NCI-H345 (cell line): Measurements from ENCODE around the gene DDX24.
"Not testable (repeated sequence)": the region's sequence is repeated elsewhere in the genome, so short reads cannot be mapped to it uniquely, and the experiment has no call there.

ENCODE experiments used
- DNase-seq: peaks from one replicate; lab custom pipeline; 2025; lab: John Stamatoyannopoulos, UW

Gene DDX24

DNA sequence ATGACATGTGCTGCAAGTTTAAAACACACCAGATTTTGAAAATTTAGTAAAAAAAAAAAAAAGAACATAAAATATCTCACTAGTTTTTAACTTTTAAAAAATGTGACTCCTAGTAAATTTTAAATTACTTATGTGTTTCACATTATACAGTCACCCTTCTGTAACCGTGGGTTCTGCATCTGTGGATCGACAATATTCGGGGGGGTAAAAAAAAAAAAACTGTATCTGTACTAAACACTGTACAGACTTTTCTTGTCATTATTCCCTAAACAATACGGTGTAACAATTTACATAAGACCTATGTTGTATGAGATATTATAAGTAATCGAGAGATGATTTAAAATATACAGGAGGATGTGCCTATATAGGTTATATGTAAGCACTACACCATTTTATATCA lies 3.2 kb downstream of the DDX24 start:
- no peak for DNase-seq

DNA sequence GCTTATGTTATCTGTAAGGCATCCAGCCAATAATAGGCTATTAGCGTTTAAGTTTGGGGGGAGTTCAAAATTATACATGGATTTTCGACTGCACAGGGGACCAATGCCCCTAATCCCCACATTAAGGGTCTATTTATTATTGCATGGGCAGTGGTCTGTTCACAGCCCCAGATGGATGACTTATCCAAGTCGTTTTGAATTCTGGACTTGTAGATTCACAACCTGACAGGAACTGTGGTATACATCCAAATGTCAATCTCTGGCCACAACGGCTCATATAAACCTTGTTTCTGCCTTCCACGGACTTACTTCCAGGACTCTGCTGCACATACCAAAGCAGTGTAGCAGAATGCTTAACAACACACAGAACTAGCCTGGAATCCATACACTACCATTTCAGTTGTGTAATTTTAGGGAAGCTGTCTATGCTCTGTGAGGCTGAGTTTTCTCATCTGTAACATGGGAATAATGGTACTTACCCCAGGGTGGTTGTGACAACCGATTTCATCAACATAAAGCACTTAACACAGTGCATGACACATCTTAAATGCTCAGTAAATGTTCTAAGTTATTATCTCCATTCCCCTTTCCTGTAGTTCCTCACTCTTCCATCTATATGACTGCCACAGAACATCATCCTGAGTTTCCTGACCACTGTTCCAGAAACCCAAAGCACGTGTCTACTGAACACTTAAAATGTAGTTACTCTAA lies 3.7 kb downstream of the DDX24 start:
- no peak for DNase-seq

DNA sequence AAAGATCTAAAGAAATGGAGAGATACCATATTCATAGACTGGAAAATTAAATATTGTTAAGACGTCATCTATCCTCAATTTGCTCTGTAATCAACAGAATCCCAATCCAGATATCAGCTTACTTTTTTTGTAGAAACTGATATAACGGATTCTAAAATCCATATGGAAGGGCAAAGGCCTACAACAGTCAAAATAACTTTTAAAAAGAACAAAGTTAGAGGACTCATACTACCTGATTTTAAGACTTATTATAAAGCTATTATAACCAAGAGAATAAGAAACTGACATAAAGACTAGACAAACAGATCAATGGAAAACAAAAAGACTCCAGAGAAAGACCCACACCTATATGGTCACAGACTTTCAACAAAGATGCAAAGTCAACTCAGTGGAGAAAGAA lies 6.0 kb downstream of the DDX24 start:
- DNase-seq: no peak

DNA sequence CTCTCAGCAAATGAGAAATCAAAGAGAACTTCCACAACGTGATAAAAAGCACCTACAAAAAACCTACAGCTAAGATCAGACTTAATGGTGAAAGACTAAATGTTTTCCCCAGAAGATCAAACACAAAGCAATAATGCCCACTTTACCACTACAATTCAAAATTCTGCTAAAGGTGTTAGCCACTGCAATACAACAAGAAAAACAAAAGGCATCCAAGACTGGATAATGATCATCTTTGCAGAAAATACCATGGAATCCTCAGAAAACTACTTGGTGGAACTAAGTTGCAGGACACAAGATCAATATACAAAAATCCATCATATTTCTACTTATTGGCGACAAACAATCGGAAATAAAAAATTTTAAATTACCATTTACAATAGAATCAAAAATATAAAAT lies 6.5 kb downstream of the DDX24 start:
- DNase-seq: no peak

DNA sequence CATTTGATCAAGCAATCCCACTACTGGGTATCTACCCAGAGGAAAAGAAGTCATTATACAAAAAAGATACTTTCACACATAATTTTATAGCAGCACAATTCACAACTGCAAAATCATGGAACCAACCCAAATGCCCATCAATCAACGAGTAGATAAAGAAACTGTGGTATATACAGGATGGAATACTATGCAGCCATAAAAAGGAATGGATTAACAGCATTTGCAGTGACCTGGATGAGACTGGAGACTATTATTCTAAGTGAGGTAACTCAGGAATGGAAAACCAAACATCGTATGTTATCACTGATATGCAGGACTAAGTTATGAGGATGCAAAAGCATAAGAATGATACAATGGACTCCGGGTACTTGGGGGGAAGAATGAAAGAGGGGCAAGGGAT lies 8.9 kb downstream of the DDX24 start:
- not testable (repeated sequence) for DNase-seq

DNA sequence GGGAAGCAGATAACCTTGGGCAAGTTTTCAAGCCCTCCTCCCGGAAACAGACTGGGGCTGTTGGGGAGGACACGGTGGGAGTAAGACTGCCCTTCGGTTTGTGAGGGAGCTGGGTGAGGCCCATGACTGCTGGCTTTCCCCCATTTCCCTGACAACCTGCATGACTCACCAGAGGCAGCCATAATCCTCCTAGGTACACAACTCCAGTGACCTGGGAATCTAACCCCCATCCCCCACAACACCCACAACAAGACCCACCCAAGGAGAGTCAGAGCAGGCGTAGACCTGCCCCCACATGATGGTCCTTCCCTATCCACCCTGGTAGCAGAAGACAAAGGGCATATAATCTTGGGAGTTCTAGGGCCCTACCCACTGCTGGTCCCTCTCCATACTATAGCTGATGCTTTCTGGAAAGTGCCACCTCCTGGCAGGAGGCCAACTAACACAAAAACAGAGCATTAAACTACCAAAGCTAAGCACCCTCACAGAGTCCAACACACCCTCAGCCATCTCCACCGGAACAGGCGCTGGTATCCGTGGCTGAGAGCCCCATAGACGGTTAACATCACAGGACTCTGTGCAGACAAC lies 14.8 kb downstream of the DDX24 start:
- DNase-seq: peak; percentile 77

DNA sequence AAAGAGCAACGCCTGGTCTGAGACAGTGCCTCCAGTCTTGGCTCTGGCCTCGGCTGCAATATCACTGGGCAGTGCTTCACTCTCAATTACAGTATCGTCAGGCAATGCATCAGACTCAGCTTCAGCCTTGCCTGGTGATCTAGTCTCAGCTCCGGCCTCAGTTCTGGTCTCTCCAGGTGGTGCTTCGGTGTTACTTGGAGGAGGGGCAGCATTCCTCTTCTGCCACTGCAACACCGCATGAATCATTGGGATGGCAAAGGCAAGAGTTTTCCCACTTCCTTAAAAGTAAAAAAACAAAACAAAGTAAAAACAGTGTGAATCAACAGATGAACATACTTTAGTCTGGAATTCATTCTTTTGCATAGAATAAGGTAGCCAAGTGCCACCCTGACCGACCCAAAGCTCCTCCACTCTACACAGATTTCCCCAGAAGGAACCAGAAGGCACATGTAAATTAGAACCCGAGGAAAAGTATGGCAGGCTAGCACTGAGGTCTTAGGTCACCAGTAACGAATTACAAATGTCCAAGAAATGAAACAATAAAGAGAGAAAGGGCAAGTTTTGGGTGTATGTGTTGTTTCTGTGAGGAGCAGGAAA lies 18.6 kb downstream of the DDX24 start:
- no peak for DNase-seq

DNA sequence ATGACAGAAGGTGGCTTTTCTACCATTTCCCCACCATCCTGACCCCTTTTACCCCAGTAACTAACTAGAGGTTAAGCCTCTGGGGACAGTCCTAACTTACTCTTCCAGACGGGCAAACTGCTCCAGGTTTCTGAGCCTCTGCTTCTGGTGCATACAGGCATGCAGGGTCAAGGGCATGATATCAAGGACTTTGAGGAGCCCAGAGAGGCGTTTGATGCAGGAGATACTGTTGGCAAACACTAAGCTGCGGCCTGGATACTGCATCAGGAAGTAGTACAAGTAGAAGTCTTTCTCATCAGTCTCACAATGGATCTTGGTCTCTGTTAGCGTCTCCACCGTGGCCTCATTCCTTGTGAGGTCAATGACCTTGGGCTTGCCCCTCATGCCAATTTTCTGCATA lies 21.0 kb downstream of the DDX24 start:
- DNase-seq: no peak

DNA sequence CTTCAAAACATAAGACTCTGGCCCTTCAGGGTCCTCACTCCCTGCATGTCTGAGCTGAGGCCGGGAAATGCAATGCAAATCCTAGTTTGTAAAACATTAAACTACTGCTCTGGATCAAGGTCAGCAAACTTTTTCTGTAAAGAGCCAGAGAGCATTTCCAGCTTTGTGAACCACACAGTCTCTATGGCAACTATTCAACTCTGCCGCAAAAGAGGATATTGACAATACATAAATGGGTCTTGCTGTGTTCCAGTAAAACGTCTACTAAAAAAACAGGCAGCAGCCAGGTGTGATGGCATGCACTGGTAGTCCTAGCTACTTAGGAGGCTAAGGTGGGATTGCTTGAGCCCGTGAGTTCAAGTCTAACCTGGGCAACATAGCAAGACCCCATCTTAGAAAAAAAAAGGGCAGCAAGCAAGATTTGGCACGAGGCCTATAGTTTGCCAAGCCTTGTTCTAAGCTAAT lies 22.3 kb downstream of the DDX24 start:
- DNase-seq: no peak

DNA sequence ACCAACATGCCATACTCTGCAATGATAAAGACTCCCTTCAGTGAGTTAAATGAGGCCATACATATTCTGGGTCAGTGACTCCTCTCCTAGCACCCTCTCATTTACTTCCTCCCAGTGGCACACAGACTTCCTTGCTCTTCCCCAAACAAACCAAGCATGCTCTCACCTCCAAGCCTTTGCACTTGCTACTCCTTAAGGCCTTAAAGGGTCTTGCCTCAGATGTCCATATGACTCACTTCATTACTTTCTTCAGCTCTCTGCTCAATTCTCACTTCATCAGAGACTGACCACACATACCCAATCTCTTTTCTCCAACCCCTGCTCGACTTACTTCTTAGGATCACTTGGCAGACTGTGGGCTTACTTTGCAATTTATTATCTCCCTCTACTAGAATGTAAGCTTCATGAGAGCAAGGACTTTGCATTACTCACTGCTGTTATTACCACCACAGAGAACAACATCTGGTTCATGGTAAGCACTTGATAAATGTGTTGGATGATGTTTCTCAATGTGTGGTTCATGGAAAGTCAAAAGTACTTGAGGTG lies 22.8 kb downstream of the DDX24 start:
- no peak for DNase-seq

DNA sequence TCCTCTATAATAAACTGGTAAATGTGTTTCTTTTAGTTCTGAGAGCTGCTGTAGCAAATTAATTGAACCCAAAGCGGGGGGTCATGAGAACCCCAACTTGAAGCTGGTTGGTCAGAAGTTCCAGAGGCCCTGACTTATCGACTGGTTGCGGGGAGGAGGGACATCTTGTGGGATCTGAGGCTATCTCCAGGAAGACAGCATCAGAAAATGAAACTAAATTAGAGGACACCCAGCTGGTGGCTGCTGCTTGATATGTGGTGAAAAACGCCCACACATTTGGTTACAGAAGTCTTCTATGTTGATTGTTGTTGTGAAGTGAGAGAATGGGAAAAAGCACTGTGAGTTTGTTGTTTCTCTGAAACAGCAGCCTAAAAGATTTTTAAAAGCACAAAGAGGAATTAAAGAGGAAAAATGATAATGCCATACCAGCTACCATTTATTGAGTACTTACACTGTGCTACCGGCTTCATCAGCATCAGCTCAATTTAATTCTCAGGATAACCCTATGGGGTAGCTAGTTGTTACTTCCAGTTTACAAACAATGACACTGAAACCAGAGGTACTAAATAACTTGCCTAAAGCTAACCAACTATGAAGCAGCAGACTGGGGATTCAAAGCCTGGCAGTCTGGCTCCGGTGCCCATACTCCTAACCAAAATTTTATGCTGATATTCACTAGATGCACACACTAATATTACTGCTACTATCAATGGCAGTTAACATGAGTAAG lies 24.3 kb downstream of the DDX24 start:
- no peak for DNase-seq

DNA sequence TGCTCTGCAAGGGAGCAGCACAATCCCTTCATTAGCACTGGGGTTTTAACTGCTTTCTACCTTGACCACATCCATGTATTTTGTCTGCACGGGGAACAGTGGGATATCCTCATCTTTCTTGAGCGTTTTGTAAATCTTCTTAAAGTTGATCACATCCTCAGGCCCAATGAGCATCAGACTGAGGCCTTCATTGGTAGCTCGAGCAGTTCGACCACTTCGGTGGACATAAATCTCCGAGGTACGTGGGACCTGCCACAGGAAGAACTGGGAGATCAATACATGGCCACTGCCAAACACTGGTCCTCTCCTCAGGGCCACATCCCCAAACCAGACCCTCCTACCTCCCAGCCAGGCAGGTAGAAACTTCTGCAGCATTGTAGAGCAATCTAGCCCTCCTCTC lies 26.1 kb downstream of the DDX24 start:
- DNase-seq: no peak

DNA sequence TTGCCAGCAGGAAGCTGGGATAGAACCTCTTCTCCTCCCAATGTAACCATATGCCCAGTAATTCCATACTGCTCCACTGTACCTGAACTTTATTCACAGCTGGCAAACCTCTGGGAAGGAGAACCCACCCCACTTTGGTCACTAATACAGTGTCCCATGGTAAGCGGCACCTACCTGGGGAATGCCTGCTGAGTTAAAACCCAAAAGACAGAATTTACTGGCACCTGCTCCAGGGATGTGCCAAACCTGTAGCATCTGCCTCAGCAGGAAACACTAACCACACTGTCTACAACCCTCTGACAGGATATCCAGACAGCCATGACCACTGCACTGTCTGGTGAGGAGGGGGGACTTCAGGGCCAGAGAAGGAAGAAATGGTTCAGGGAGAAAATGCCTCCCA lies 26.6 kb downstream of the DDX24 start:
- DNase-seq: no peak

DNA sequence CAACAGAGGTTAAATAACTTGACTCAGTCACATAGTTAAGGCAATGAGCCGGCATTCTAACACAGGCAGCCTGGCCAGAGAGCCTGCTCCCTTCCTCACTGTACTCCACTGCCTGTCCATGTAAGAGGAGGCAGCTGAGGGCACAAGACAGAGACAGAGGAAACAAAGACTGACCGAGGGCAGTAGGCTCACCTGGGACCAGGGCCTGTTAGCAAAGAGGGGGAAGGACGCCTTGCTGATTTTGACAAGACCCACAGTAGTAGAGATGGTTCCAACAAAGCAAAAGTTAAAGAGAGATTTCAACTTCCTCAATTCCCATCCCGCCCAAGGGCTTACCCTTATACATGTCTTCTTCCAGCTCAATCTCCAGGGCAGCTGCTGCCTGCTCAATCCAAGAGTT lies 28.3 kb downstream of the DDX24 start:
- DNase-seq: no peak

DNA sequence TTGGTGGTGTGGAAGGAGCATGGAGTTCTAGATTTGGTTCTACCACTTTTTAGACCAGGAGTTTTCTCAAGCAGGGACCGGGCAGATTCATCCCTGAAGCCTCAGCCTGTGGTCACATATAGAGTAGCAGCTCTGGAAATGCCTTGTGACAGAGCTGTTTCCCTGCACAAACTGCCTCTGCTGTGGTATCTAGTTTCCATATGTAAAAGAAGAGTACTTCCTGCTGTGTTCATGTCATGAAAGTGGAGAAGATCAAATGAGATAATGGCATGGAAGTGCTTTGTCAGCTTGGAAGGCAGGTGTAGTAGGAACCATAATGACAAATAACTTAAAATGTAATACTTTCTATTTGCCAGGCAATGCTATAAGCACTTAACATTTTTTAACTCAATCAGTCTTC lies 28.8 kb downstream of the DDX24 start:
- peak; percentile 16 for DNase-seq

DNA sequence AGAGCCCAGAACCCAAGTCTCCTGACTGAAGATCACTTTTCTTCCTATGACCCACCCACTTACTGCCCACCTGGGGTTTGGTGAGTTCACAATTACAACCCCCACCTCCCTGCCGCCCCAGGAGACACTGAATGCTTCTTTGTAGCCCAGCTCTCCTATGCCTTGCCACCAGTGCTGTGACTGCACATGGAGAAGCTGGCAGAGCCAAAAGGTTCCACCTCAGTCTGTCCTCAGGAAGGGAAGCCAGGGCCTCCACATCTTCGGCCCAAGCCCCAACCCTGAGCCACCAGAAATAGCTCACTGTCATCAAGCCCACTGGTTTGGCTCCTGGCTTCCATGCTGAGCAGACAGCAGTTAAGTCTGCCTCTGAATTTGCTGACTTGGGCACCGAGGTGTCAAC lies 29.2 kb downstream of the DDX24 start:
- DNase-seq: no peak

DNA sequence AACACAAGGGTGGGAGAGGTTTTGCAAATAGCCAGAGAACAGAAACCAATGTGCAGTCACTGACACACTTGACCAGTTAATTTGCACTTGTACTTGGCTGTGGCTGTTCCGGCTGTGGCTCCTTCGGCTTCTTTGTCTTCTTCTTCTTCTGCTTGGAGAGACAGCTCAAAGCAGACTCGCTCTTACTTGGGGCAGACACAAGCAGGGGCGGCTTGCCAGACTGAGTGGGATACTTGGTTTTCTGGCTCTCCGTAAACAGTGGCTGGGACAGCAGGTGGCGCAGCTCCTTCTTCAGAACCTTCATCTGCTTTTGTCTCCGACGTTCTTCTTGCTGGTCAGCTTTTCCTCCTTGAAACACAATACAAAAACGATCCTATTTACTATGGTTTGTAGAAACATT lies 29.9 kb downstream of the DDX24 start:
- DNase-seq: no peak

DNA sequence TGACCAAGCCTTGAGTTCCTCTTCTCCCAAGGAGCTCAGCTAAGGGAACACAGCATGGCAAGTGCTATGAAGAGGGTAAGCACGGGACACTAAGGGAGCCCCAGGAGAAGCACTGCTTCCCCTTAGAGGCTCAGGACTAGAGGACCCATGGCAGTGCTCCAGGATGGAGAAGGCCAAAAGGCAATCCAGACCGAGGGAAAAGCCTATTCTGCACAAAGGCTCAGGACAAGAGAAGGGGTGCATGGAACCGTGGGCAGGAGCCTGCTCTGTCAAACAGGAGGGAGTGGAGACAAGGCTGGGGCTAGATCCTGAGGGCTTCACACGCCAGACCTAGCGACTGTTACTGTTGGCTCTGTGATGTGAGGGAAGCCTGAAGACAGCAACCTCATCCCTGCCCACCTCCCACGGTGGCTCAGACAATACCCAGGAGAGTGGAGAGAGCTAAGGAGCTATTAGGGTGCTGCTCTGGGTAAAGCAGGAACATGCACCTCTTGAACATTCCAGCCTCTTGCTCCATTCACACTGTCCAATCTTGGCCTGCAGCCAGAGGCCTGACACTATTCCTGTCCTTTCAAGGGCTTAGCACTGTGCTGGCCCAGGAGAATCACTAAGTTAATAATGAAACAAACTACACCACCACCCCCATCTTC lies 30.6 kb downstream of the DDX24 start:
- no peak for DNase-seq

DNA sequence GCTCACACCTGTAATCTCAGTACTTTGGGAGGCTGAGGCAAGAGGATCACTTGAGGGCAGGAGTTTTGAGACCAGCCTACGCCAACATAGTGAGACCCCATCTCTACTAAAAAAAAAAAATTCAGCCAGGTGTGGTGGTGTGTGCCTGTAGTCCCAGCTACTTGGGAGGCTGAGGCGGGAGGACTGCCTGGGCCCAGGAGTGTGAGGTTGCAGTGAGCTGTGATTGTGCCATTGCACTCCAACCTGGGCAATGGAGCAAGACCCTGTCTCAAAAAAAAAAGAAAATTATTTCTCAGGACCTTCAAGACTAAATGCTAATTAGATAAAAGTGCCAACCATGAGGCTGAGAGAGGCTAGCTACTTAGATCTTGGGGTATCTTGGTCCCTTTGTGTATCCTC lies 31.4 kb downstream of the DDX24 start:
- DNase-seq: no peak

DNA sequence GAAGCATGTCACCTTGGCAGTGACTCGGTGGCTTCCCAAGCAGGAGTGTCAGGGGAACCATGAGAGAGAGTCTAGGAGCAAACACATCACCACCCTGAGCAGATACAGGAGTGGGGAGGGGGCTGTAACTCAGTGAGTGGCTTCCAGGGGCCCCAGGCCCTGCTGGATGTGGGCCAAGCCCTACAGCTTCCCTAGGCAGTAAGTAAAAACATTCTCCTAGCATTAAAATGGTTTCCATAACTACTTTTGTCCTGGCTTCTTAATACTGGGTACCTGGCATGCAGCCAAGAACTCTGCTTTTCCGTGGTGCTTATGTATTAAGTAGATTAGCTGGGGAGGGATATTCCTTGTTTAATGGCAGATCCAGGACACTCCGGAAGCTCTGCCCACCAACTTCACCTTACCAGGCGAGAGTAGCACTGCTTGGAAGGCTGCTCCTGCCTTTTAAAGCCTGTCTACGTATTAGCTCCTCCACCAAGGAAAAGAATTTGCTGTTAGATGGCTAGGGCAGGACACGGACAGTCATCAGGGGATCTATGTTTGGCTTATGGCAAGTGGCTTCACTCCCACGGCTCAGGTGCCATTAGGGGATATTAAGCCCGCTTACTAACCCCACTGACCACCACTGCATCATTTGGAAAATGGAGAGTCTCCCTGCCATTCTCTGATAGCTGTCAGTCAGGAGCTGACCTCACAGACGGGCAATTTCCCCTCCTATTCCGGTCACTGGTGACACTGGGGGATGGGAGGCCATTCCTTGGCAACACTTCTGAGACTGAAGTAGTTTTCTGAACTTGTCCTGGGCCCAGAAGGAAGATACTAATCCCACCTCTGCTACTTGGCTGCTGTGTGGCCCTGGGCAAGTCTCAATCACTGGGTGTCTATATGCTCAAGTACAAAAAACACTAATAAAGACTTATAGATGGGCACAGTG lies 32.0 kb downstream of the DDX24 start:
- DNase-seq: peak; percentile 78

DNA sequence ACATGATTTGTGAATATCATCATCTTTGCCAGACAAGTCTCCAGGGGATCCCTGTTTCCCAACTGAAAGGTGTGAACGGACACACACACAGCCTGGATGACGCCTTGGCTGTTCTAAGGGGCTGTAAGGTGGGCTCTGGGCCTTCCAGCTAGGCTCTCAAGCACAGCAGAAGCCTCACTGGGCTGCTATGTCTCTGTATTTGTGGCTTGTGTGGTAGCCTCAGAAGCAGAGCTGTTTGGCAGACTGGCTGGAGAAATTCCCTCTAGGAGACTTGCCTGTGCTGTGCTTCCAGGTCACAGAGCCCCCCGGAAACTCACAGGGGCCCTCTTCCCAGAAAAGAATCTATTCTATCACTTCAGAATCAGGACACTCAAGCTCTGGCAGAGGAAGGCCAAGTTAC lies 33.4 kb downstream of the DDX24 start:
- DNase-seq: no peak
